Natural killer cell (primary cell): Measurements from ENCODE around the gene SCYGR1. TPM values are rescaled to one million over a fixed set of nuclear protein-coding genes. Genes with fewer than 3 reads are reported as not detected.

Experiments used
- ATAC-seq, 3 donors: fragments of 150-1000 bp in 2 of 3; fragments of 200-7000 bp in 1 of 3; cut with Tn5 transposase; 1 replicate in 1 of 3; 2 replicates in 2 of 3; pipeline ENCODE4 v1.10.0; 2021; ENCODE audit warnings: mild to moderate bottlenecking in 2 of 3, moderate library complexity in 2 of 3
- DNase-seq, 2 donors: peaks; one replicate each; pipeline versions ENCODE4 v3.0.0 to v3.0.0-alpha.2; 2013 to 2021; ENCODE audit warnings: mixed read lengths in 1 of 2
- H3K27ac ChIP-seq: one replicate; pipeline ENCODE4 v1.5.1; 2013; ENCODE audit warnings: mild to moderate bottlenecking, low read length
- H3K27me3 ChIP-seq: one replicate; pipeline ENCODE4 v1.6.1; 2013; ENCODE audit warnings: low read length; ENCODE audit not compliant: control insufficient read depth, insufficient read depth
- H3K36me3 ChIP-seq: one replicate; pipeline ENCODE4 v1.6.1; 2013; ENCODE audit warnings: low read length; ENCODE audit not compliant: control insufficient read depth, insufficient read depth
- H3K4me1 ChIP-seq: one replicate; pipeline ENCODE4 v1.6.1; 2013; ENCODE audit warnings: low read length; ENCODE audit not compliant: control insufficient read depth, insufficient read depth
- H3K4me3 ChIP-seq: one replicate; pipeline ENCODE4 v1.5.1; 2013; ENCODE audit warnings: low read length
- H3K9me3 ChIP-seq: one replicate; pipeline ENCODE4 v1.6.1; 2013; ENCODE audit warnings: low read length; ENCODE audit not compliant: control insufficient read depth, insufficient read depth
- H3K27ac Mint-ChIP-seq, 2 donors: one replicate each; pipeline ENCODE4 v1.8.0; 2022; ENCODE audit warnings: mild to moderate bottlenecking in 2 of 2, mixed read lengths in 2 of 2, moderate library complexity in 1 of 2
- H3K27me3 Mint-ChIP-seq, 2 donors: one replicate each; pipeline ENCODE4 v1.8.0; 2022; ENCODE audit warnings: low read depth in 2 of 2, mixed read lengths in 2 of 2
- H3K36me3 Mint-ChIP-seq: one replicate; pipeline ENCODE4 v1.8.0; 2022; ENCODE audit warnings: mixed read lengths
- H3K4me1 Mint-ChIP-seq, 2 donors: one replicate each; pipeline ENCODE4 v1.8.0; 2022; ENCODE audit warnings: mixed read lengths in 2 of 2
- H3K4me3 Mint-ChIP-seq: one replicate; pipeline ENCODE4 v1.8.0; 2022; ENCODE audit warnings: mild to moderate bottlenecking, moderate library complexity, mixed read lengths
- H3K9me3 Mint-ChIP-seq, 2 donors: one replicate each; pipeline ENCODE4 v1.8.0; 2022; ENCODE audit warnings: mixed read lengths in 2 of 2
- WGBS: methylation state at CpG from one replicate; pipeline ENCODE4 v1.1.7; 2013; ENCODE audit warnings: missing lambda C conversion rate; ENCODE audit not compliant: insufficient coverage; 5-methylcytosine and 5-hydroxymethylcytosine counted together
- intact Hi-C: fragments of 100-400 bp; cut with micrococcal nuclease; formaldehyde crosslinking; loops from one replicate; pipeline ENCODE4 v1.14.2; 2022
- total RNA-seq, 4 donors: library from RNA; stranded (reverse); fragments of 120-200 nt in 1 of 4; gene quantifications; one replicate each; pipeline versions ENCODE4 v1.2.3 to v1.2.4, GENCODE V29; 2013 to 2022
- TF ChIP-seq, protein P1 (sequence below): fragments of 200-600 bp; IDR thresholded peaks from one replicate; pipeline ENCODE4 v1.8.0; 2022; ENCODE audit warnings: antibody characterized with exemption

Gene SCYGR1
- total RNA-seq, 3 donors from 2014 or later (not counting 1 experiment from before 2014, with no cell fraction given): not detected

DNA sequence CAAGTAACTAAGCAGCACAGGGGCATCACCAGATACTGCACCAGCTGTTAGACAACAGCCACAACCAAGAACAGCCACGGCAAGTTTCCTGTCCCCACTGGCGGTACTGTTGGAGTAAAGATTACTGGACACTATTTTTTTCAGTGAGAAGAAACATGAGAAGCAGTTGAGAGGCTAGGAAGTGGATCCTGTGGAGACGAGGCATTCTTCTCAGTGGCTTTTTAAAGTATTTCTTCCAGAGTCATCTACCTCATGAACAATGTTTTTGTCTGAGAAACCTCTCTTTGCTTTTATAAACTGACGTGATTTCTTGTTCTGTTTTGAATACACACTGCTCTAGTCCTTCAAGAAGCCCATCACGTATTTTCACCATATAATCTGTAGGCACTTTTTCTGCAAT lies 27.4 kb downstream of the SCYGR1 start:
- Histone ChIP-seq H3K9me3 (no peaks in the 10 kb centered on the region), H3K4me3 (no peak overlapping the region), H3K27ac (no peak overlapping the region), H3K4me1 (no peaks in the 10 kb centered on the region), H3K36me3 (peaks cover 50% of the 10 kb centered on the region), H3K27me3 (no peaks in the 10 kb centered on the region)
- Mint-ChIP-seq H3K4me3 (no peak overlapping the region), H3K27ac (peak overlapping the region in 1 of 2 donors; percentile 49), H3K27me3 (no peaks in the 10 kb centered on the region), H3K36me3 (peaks cover 13% of the 10 kb centered on the region), H3K9me3 (no peaks in the 10 kb centered on the region), H3K4me1 (no peaks in the 10 kb centered on the region)
- WGBS: 82% methylated on average over 5 of the region's 5 CpGs
- intact Hi-C loops: loop anchor here (10.0 kb wide), 1 partner anchor 404 kb away; no protein-coding TSS in a partner anchor
- DNase-seq: no peak
- ATAC-seq: no peak
- TF ChIP-seq, protein P1, sequence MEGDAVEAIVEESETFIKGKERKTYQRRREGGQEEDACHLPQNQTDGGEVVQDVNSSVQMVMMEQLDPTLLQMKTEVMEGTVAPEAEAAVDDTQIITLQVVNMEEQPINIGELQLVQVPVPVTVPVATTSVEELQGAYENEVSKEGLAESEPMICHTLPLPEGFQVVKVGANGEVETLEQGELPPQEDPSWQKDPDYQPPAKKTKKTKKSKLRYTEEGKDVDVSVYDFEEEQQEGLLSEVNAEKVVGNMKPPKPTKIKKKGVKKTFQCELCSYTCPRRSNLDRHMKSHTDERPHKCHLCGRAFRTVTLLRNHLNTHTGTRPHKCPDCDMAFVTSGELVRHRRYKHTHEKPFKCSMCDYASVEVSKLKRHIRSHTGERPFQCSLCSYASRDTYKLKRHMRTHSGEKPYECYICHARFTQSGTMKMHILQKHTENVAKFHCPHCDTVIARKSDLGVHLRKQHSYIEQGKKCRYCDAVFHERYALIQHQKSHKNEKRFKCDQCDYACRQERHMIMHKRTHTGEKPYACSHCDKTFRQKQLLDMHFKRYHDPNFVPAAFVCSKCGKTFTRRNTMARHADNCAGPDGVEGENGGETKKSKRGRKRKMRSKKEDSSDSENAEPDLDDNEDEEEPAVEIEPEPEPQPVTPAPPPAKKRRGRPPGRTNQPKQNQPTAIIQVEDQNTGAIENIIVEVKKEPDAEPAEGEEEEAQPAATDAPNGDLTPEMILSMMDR: no peak

DNA sequence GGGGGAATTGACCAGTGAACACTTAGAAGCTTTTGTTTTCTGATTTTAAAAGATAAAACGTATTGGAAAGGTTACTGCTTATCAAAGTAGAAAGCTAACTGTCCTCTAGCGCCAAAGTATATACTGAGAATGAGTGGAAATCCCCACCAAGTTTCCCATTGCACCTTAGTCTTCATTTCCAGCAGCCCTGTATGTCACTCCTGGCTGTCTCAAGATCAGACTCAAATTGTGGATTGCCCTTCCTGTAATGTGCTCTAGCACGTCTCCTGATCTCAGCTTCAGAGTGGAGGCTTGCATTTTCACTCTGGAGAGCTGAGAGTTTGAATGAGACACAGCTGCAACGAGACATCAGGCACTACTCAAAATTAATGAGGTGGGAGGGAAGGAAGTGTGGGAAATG lies 36.1 kb downstream of the SCYGR1 start:
- H3K4me1 Mint-ChIP-seq: no peaks in the 10 kb centered on the region
- peaks cover 42% of the 10 kb centered on the region for H3K36me3 ChIP-seq

DNA sequence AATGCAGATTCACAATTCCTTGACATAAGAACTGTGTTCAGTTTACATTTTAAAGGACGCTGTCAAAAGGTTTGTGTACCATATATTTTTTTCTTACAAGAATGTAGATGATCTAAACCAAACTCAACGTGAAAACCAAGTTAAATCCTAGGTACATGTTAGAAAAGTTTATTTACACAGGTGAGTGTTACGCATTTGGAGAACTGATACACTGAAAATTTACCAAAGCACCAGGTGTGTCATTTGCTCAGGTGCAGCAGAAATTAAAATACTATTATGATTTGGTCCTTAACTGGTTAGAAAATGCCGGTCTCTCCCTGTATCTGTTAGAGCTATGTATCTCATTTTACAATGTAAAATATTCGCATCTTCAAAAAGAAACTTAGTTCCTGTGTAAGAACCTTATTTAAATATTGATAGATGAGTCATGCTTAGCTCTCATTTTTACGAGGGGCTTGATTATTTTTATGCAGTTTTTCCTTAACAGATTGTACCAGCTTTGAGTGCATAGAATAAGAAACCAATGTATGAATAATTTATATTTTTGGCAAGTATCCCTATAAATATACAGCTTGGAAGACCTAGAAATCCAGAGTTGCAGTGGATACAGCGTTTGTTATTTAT lies 37.6 kb downstream of the SCYGR1 start:
- no peak for ATAC-seq
- intact Hi-C loops: no loop called here
- no peak for DNase-seq
- no peak overlapping the region for H3K4me3 Mint-ChIP-seq
- no peaks in the 10 kb centered on the region for H3K9me3 Mint-ChIP-seq
- Histone ChIP-seq H3K27ac (no peak overlapping the region), H3K4me3 (no peak overlapping the region), H3K27me3 (no peaks in the 10 kb centered on the region), H3K36me3 (peaks cover 36% of the 10 kb centered on the region), H3K9me3 (no peaks in the 10 kb centered on the region), H3K4me1 (no peaks in the 10 kb centered on the region)
- no peaks in the 10 kb centered on the region for H3K4me1 Mint-ChIP-seq
- H3K27me3 Mint-ChIP-seq: no peaks in the 10 kb centered on the region
- WGBS: 95% methylated on average over 4 of the region's 7 CpGs
- no peak overlapping the region for H3K27ac Mint-ChIP-seq
- TF ChIP-seq, protein P1: no peak
- peaks cover 6% of the 10 kb centered on the region for H3K36me3 Mint-ChIP-seq

More for the DNA sequence above, 36.1 kb downstream of the SCYGR1 start:
- no peak overlapping the region for H3K4me3 Mint-ChIP-seq
- ATAC-seq: no peak
- no peak for DNase-seq
- Histone ChIP-seq H3K27ac (no peak overlapping the region), H3K4me3 (no peak overlapping the region), H3K9me3 (no peaks in the 10 kb centered on the region), H3K27me3 (no peaks in the 10 kb centered on the region), H3K4me1 (no peaks in the 10 kb centered on the region)
- no peak overlapping the region for H3K27ac Mint-ChIP-seq
- peaks cover 10% of the 10 kb centered on the region for H3K36me3 Mint-ChIP-seq
- 40% methylated on average over 4 of the region's 4 CpGs for WGBS
- H3K9me3 Mint-ChIP-seq: no peaks in the 10 kb centered on the region
- intact Hi-C loops: no loop called here
- H3K27me3 Mint-ChIP-seq: no peaks in the 10 kb centered on the region
- TF ChIP-seq, protein P1: no peak

DNA sequence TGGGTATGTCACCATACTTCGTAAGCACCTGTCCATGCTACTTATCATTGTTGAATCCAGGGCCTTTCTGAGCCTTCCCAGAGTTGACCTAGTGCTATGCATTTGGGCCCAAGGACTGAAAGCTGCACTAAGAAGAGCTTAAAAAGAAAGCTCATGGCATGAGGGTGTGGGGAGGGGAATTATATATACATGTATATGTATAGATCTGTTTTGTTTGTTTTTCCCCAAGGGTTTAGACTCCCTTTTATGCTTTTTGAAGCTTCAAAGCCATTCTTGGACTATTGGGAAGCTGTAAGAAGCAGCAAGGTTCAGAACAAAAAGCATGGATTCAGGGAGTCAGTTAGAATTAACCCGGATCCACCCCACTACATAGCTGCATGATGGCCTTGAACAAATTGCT lies 39.4 kb downstream of the SCYGR1 start:
- Mint-ChIP-seq H3K4me1 (no peaks in the 10 kb centered on the region), H3K27me3 (no peaks in the 10 kb centered on the region), H3K27ac (no peak overlapping the region), H3K4me3 (no peak overlapping the region), H3K36me3 (peaks cover 6% of the 10 kb centered on the region), H3K9me3 (no peaks in the 10 kb centered on the region)
- ATAC-seq (no peak), DNase-seq (no peak)
- Histone ChIP-seq H3K27me3 (no peaks in the 10 kb centered on the region), H3K4me1 (no peaks in the 10 kb centered on the region), H3K4me3 (no peak overlapping the region), H3K36me3 (peaks cover 32% of the 10 kb centered on the region), H3K9me3 (no peaks in the 10 kb centered on the region), H3K27ac (no peak overlapping the region)
- intact Hi-C loops: no loop called here
- 94% methylated on average over 1 of the region's 2 CpGs for WGBS
- TF ChIP-seq, protein P1: no peak
